Measurements from ENCODE around the gene IQGAP1. TPM values are rescaled to one million over a fixed set of nuclear protein-coding genes. Genes with fewer than 3 reads are reported as not detected.
A peak's percentile ranks its signal among the peaks of the same experiment; 100 is the strongest.

Gene IQGAP1
- total and polyA plus RNA-seq, 2 of the 4 experiments (the other 2 are of a cell fraction), result 87.5 to 207 TPM

DNA sequence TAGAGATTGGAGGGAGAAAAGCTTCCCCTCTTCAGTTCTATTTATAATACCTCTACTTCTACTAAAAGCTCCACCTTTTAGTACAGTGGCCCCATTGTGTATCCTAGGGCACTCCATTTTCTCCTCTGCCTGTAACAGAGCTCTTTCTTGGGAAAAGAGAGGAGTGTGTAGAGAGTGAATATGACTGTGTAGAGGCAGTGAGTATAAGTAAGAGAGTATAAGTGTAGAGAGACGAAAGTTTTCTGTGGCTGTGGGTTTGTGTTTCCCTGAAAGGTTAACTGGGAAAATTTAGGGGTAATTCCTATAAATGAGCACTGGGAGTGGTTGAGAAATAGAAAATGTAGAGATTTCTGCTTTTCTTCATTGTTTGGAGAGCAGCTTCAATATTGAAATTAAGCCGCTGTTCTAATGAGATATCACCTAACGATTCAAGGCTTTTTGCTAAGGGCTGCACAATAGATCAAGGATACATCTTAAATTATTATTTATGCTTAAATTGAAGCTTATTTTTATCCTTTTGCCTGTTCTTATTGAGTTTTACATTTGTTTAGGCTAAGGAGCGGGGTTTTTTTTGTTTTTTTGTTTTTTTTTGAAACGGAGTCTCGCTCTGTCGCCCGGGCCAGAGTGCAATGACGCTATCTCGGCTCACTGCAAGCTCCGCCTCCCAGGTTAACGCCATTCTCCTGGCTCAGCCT lies 6.9 kb downstream of the IQGAP1 start:
- no peaks in the 10 kb centered on the region for H3K9me3 ChIP-seq (ENCODE audit: control insufficient read depth, insufficient read depth, low read length)
- DNase-seq, result no peak
- no TSS peak for BruUV-seq (replicated peaks)
- H3K27me3 ChIP-seq (ENCODE audit: control insufficient read depth, insufficient read depth, low read length), result no peaks in the 10 kb centered on the region
- intact Hi-C loops (cut with micrococcal nuclease), result no loop called here
- H3K4me1 ChIP-seq (ENCODE audit: control insufficient read depth, insufficient read depth, low read length), result peaks cover 3% of the 10 kb centered on the region; the same call in 1 of the 2 replicates
- no peak overlapping the region for H2BK120ac ChIP-seq (ENCODE audit: low read depth, low read length)
- no peak overlapping the region for H4K91ac ChIP-seq (ENCODE audit: insufficient read depth, low read depth, low read length)
- H2AFZ ChIP-seq (replicated peaks; ENCODE audit: low read length, poor library complexity), result no peak overlapping the region
- in situ Hi-C loops (cut with MboI; ENCODE audit: low sequenced_read_pairs), result no loop called here
- no peak overlapping the region for H3K9ac ChIP-seq (ENCODE audit: low read depth, low read length)
- H3K9me1 ChIP-seq (ENCODE audit: insufficient read depth, low read length), result peaks cover 13% of the 10 kb centered on the region
- no peak overlapping the region for H3K4me3 ChIP-seq (ENCODE audit: insufficient read depth, low read depth, low read length)
- dilution Hi-C loops (cut with HindIII; ENCODE audit: low sequenced_read_pairs, unreplicated experiment), result no loop called here
- H3K79me1 ChIP-seq (ENCODE audit: low read depth in 1 of 2, low read length in 2 of 2), result peaks cover 15 to 58% of the 10 kb centered on the region in 2 experiments
- H3K36me3 ChIP-seq (ENCODE audit: control insufficient read depth, insufficient read depth, low read length), result peaks cover 13% of the 10 kb centered on the region
- H2BK15ac ChIP-seq (ENCODE audit: low read depth, low read length), result no peak overlapping the region
- no peak overlapping the region for H2AK9ac ChIP-seq (replicated peaks; ENCODE audit: low read depth, low read length, poor library complexity)
- H4K8ac ChIP-seq (ENCODE audit: low read depth in 2 of 2, low read length in 2 of 2), result no peak overlapping the region
- 97% methylated on average over 10 of the region's 12 CpGs; no CpG with 5 or more reads in 1 of the 2 experiments for WGBS, 2 experiments (ENCODE audit: extremely low coverage in 2 of 2, insufficient read length in 1 of 2)
- H3K56ac ChIP-seq (ENCODE audit: extremely low read depth, insufficient read depth, low read length), result no peak overlapping the region
- TF ChIP-seq FOS (IDR thresholded peaks at IDR 0.05; ENCODE audit: low read depth, low read length) (no peak), RCOR1 (IDR thresholded peaks at IDR 0.05; ENCODE audit: insufficient replicate concordance, low read length) (no peak), MXI1 (IDR thresholded peaks at IDR 0.05; ENCODE audit: borderline replicate concordance, low read depth, low read length) (no peak), MAZ (IDR thresholded peaks at IDR 0.05; ENCODE audit: borderline replicate concordance, low read depth, low read length) (no peak), MAFK (IDR thresholded peaks at IDR 0.05; ENCODE audit: low read depth, low read length) (no peak), SMC3 (IDR thresholded peaks at IDR 0.05; ENCODE audit: low read depth, low read length) (no peak), BHLHE40 (IDR thresholded peaks at IDR 0.05; ENCODE audit: low read depth, low read length) (no peak), CEBPB (IDR thresholded peaks at IDR 0.05; ENCODE audit: low read depth, low read length) (no peak), RFX5 (IDR thresholded peaks at IDR 0.05; ENCODE audit: low read depth, low read length) (no peak), POLR2A (IDR thresholded peaks at IDR 0.05; ENCODE audit: low read depth, low read length) (no peak), ELK1 (IDR thresholded peaks at IDR 0.05; ENCODE audit: borderline replicate concordance, low read depth, low read length) (no peak)
- TF ChIP-seq, protein P1, sequence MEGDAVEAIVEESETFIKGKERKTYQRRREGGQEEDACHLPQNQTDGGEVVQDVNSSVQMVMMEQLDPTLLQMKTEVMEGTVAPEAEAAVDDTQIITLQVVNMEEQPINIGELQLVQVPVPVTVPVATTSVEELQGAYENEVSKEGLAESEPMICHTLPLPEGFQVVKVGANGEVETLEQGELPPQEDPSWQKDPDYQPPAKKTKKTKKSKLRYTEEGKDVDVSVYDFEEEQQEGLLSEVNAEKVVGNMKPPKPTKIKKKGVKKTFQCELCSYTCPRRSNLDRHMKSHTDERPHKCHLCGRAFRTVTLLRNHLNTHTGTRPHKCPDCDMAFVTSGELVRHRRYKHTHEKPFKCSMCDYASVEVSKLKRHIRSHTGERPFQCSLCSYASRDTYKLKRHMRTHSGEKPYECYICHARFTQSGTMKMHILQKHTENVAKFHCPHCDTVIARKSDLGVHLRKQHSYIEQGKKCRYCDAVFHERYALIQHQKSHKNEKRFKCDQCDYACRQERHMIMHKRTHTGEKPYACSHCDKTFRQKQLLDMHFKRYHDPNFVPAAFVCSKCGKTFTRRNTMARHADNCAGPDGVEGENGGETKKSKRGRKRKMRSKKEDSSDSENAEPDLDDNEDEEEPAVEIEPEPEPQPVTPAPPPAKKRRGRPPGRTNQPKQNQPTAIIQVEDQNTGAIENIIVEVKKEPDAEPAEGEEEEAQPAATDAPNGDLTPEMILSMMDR (conservative IDR thresholded peaks at IDR 0.05; ENCODE audit: low read depth, low read length), result no peak
- TF ChIP-seq, protein P2, sequence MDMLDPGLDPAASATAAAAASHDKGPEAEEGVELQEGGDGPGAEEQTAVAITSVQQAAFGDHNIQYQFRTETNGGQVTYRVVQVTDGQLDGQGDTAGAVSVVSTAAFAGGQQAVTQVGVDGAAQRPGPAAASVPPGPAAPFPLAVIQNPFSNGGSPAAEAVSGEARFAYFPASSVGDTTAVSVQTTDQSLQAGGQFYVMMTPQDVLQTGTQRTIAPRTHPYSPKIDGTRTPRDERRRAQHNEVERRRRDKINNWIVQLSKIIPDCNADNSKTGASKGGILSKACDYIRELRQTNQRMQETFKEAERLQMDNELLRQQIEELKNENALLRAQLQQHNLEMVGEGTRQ (IDR thresholded peaks at IDR 0.05; ENCODE audit: low read depth, low read length), result no peak
- no peak overlapping the region for H3K23ac ChIP-seq (ENCODE audit: low read depth, low read length)
- H4K20me1 ChIP-seq (ENCODE audit: insufficient read depth, low read length), result peaks cover 73% of the 10 kb centered on the region
- no peak overlapping the region for H2AK5ac ChIP-seq (ENCODE audit: low read depth, low read length)
- ATAC-seq (ENCODE audit: low read depth), result no peak
- H3K14ac ChIP-seq (replicated peaks; ENCODE audit: low read depth, low read length), result 0 out of 2 replicates have a peak overlapping the region, but pooled peaks have one; percentile 12
- H2BK20ac ChIP-seq (ENCODE audit: low read depth, low read length), result no peak overlapping the region
- no peak overlapping the region for H3K4ac ChIP-seq (ENCODE audit: low read depth, low read length)
- ChIA-PET POLR2A (ENCODE audit: unreplicated experiment) (no interaction called here), CTCF (interaction anchor here (0.6 kb wide), 1 partner anchor 1148 kb away, joined by 3 read pairs; no protein-coding TSS in a partner anchor)
- no peak overlapping the region for H3K18ac ChIP-seq (ENCODE audit: low read depth, low read length)
- H3K27ac ChIP-seq (ENCODE audit: insufficient read depth, low read length), result no peak overlapping the region
- no peak overlapping the region for H4K5ac ChIP-seq (ENCODE audit: low read depth, low read length)
- H2BK5ac ChIP-seq (ENCODE audit: low read depth, low read length, poor library complexity, severe bottlenecking), result no peak overlapping the region
- H3K4me2 ChIP-seq (ENCODE audit: low read depth, low read length), result no peak overlapping the region
